ENCODE data around the gene PEX5L.
"Not testable (repeated sequence)": the region's sequence is repeated elsewhere in the genome, so short reads cannot be mapped to it uniquely, and the experiment has no call there.

The PEX5L gene

GRCh38 chr3:180058238-180058637 lies 21.5 kb upstream of the PEX5L start:
- H3K9me3 ChIP-seq (replicated peaks; ENCODE audit: insufficient read depth, low read length) = no peaks in the 10 kb centered on the region
- no peaks in the 10 kb centered on the region for H3K27me3 ChIP-seq (replicated peaks; ENCODE audit: insufficient read depth, low read length)
- no peak overlapping the region for H3K4me2 ChIP-seq (ENCODE audit: low read depth, low read length)
- no peak overlapping the region for H3K9ac ChIP-seq (ENCODE audit: low read length)
- H4K20me1 ChIP-seq (ENCODE audit: insufficient read depth, low read length) = no peaks in the 10 kb centered on the region
- no peaks in the 10 kb centered on the region for H3K4me1 ChIP-seq (ENCODE audit: low read length)
- H3K79me2 ChIP-seq (ENCODE audit: low read length) = no peaks in the 10 kb centered on the region
- H3K27ac ChIP-seq (ENCODE audit: low read length) = no peak overlapping the region
- no peak for DNase-seq
- H3K9me2 ChIP-seq (replicated peaks; ENCODE audit: insufficient read depth, low read length) = no peaks in the 10 kb centered on the region
- H3K36me3 ChIP-seq (replicated peaks; ENCODE audit: insufficient read depth, low read length) = no peaks in the 10 kb centered on the region
- no peak overlapping the region for H2AFZ ChIP-seq (ENCODE audit: low read length)
- H3K4me3 ChIP-seq (ENCODE audit: low read length) = no peak overlapping the region
- TF ChIP-seq EZH2 (optimal IDR thresholded peaks at IDR 0.05; ENCODE audit: low read depth, low read length) = no peak
- H3F3A ChIP-seq (ENCODE audit: insufficient read depth, low read length) = no peaks in the 10 kb centered on the region

DNA sequence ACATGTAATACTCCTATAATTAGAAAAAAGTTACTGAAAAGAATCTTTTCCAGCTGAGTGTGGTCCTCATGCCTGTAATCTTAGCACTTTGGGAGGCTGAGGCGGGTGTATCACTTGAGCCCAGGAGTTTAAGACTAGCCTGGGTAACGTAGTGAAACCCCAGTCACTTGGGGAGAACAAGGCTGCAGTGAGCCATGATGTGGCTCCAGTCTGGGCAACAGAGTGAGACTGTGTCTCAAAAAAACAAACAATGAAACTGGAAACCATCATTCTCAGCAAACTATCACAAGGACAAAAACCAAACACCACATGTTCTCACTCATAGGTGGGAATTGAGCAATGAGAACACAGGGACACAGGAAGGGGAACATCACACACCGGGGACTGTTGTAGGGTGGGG lies 18.9 kb upstream of the PEX5L start:
- H3F3A ChIP-seq (ENCODE audit: insufficient read depth, low read length); H3K9me2 ChIP-seq (replicated peaks; ENCODE audit: insufficient read depth, low read length); H3K36me3 ChIP-seq (replicated peaks; ENCODE audit: insufficient read depth, low read length); DNase-seq; H3K4me2 ChIP-seq (ENCODE audit: low read depth, low read length); H3K4me1 ChIP-seq (ENCODE audit: low read length); H3K9ac ChIP-seq (ENCODE audit: low read length); H3K27me3 ChIP-seq (replicated peaks; ENCODE audit: insufficient read depth, low read length); H2AFZ ChIP-seq (ENCODE audit: low read length); H3K27ac ChIP-seq (ENCODE audit: low read length); H3K4me3 ChIP-seq (ENCODE audit: low read length); H3K9me3 ChIP-seq (replicated peaks; ENCODE audit: insufficient read depth, low read length); H3K79me2 ChIP-seq (ENCODE audit: low read length); H4K20me1 ChIP-seq (ENCODE audit: insufficient read depth, low read length): not testable (repeated sequence)

DNA sequence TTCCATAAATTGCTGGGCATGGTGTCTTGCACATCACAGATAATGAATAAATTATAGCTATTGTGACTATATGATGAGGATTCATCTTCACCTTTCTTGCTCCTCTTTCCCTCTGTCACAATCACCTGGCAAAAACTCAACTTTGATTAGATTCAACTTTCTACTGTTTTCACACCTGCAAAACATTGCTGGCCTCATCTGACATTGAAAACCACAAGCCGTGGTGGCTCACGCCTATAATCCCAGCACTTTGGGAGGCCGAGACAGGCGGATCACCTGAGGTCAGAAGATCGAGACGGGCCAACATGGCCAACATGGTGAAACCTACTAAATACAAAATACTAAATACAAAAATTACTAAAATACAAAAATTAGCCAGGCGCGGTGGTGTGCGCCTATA lies 12.7 kb upstream of the PEX5L start:
- H2AFZ ChIP-seq (ENCODE audit: low read length) = no peak overlapping the region
- no peak overlapping the region for H3K4me3 ChIP-seq (ENCODE audit: low read length)
- H3K9me3 ChIP-seq (replicated peaks; ENCODE audit: insufficient read depth, low read length) = no peaks in the 10 kb centered on the region
- no peak overlapping the region for H3K27ac ChIP-seq (ENCODE audit: low read length)
- H3K4me2 ChIP-seq (ENCODE audit: low read depth, low read length) = no peak overlapping the region
- no peaks in the 10 kb centered on the region for H3F3A ChIP-seq (ENCODE audit: insufficient read depth, low read length)
- H3K36me3 ChIP-seq (replicated peaks; ENCODE audit: insufficient read depth, low read length) = no peaks in the 10 kb centered on the region
- H3K9ac ChIP-seq (ENCODE audit: low read length) = no peak overlapping the region
- no peaks in the 10 kb centered on the region for H4K20me1 ChIP-seq (ENCODE audit: insufficient read depth, low read length)
- no peaks in the 10 kb centered on the region for H3K79me2 ChIP-seq (ENCODE audit: low read length)
- H3K4me1 ChIP-seq (ENCODE audit: low read length) = no peaks in the 10 kb centered on the region
- TF ChIP-seq, protein P1, sequence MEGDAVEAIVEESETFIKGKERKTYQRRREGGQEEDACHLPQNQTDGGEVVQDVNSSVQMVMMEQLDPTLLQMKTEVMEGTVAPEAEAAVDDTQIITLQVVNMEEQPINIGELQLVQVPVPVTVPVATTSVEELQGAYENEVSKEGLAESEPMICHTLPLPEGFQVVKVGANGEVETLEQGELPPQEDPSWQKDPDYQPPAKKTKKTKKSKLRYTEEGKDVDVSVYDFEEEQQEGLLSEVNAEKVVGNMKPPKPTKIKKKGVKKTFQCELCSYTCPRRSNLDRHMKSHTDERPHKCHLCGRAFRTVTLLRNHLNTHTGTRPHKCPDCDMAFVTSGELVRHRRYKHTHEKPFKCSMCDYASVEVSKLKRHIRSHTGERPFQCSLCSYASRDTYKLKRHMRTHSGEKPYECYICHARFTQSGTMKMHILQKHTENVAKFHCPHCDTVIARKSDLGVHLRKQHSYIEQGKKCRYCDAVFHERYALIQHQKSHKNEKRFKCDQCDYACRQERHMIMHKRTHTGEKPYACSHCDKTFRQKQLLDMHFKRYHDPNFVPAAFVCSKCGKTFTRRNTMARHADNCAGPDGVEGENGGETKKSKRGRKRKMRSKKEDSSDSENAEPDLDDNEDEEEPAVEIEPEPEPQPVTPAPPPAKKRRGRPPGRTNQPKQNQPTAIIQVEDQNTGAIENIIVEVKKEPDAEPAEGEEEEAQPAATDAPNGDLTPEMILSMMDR (IDR thresholded peaks at IDR 0.05; ENCODE audit: low read length) = no peak
- TF ChIP-seq EZH2phosphoT487 (IDR thresholded peaks at IDR 0.05; ENCODE audit: low read length) (no peak), EZH2 (optimal IDR thresholded peaks at IDR 0.05; ENCODE audit: low read depth, low read length) (no peak)
- H3K27me3 ChIP-seq (replicated peaks; ENCODE audit: insufficient read depth, low read length) = no peaks in the 10 kb centered on the region
- no peak for DNase-seq
- no peaks in the 10 kb centered on the region for H3K9me2 ChIP-seq (replicated peaks; ENCODE audit: insufficient read depth, low read length)

- no peaks in the 10 kb centered on the region for H3K36me3 ChIP-seq (replicated peaks; ENCODE audit: insufficient read depth, low read length)
- TF ChIP-seq EZH2 (optimal IDR thresholded peaks at IDR 0.05; ENCODE audit: low read depth, low read length) (no peak), EZH2phosphoT487 (IDR thresholded peaks at IDR 0.05; ENCODE audit: low read length) (no peak)
- TF ChIP-seq, protein P1 (IDR thresholded peaks at IDR 0.05; ENCODE audit: low read length) = no peak
- no peaks in the 10 kb centered on the region for H3K9me3 ChIP-seq (replicated peaks; ENCODE audit: insufficient read depth, low read length)
- H3K27me3 ChIP-seq (replicated peaks; ENCODE audit: insufficient read depth, low read length) = no peaks in the 10 kb centered on the region
- no peaks in the 10 kb centered on the region for H3F3A ChIP-seq (ENCODE audit: insufficient read depth, low read length)
- H3K4me2 ChIP-seq (ENCODE audit: low read depth, low read length) = no peak overlapping the region
- no peak for DNase-seq
- H2AFZ ChIP-seq (ENCODE audit: low read length) = no peak overlapping the region
- no peak overlapping the region for H3K27ac ChIP-seq (ENCODE audit: low read length)
- no peaks in the 10 kb centered on the region for H3K9me2 ChIP-seq (replicated peaks; ENCODE audit: insufficient read depth, low read length)
- no peaks in the 10 kb centered on the region for H4K20me1 ChIP-seq (ENCODE audit: insufficient read depth, low read length)
- no peaks in the 10 kb centered on the region for H3K4me1 ChIP-seq (ENCODE audit: low read length)
- H3K9ac ChIP-seq (ENCODE audit: low read length) = no peak overlapping the region
- no peak overlapping the region for H3K4me3 ChIP-seq (ENCODE audit: low read length)
- H3K79me2 ChIP-seq (ENCODE audit: low read length) = no peaks in the 10 kb centered on the region
Measured at GRCh38 chr3:180048840-180049239, 12.1 kb upstream of the PEX5L start.

Data from MM.1S (cell line).